Measurements from ENCODE around the gene RNF144B.
"Not testable (repeated sequence)": the region's sequence is repeated elsewhere in the genome, so short reads cannot be mapped to it uniquely, and the experiment has no call there.

The RNF144B gene

DNA sequence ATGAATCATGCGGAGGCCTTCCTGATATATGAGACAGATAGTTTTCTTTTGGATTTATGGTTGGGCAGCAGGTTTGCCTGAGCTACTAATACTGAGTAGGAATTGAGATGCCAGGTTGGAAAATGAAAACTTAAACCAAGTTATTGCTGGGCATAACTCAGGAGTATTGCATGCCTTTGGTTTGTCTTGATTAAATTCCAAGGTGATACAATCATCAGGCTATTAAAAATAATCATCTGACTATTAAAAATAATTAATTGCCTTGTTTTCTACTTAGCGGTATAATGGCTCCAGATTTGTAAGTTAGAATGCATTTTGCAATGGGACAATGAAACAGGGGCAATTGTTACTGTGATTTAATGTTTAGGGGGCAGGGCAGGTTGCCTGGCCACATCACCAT lies 15.5 kb upstream of the RNF144B start:
- DNase-seq (ENCODE audit: low read depth, low spot score) = no peak

GRCh38 chr6:18380158-18380836 lies 6.9 kb upstream of the RNF144B start:
- DNase-seq (ENCODE audit: low read depth, low spot score) = no peak

DNA sequence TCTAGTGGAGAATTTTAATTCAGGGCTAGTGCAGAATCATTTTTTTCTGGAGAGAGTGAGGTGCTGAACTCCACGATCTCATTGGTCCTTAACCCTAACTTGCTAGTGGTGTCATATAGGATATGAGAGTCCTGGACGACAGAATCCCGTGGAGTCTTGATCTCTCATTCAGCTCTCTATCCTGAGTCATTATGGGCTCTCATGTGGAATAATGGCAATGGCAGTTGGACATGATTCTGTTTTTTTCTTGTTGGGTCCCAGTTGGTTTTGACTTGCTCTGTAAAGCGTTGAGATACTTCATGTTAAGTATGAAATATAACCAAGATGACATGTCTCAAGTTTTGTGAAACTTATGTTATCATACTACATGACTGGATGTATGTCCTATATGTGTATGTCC lies 6.3 kb upstream of the RNF144B start:
- DNase-seq (ENCODE audit: low read depth, low spot score) = no peak

DNA sequence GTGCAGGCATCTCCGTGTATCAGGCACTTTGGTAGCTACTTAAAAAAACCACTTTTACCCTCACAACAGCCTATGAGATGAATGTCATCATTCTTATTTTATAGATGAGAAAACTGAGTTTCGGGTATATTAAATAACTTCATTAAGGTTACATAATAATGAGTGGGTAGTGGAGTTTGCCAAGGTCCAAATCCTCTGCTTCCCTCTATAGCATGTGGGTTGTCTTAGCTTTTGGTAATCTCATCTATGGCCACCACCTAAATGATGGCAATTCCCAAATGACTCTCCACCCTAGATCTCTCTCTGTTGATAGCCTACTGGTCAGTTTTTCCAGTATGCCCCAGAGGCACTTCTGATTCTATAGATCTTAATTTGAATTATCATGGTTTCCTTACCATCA lies 3.7 kb upstream of the RNF144B start:
- DNase-seq (ENCODE audit: low read depth, low spot score) = no peak

GRCh38 chr6:18384621-18385020 lies 2.5 kb upstream of the RNF144B start:
- no peak for DNase-seq (ENCODE audit: low read depth, low spot score)

GRCh38 chr6:18386298-18386976 lies 713 bp upstream of the RNF144B start:
- no peak for DNase-seq (ENCODE audit: low read depth, low spot score)

- no peak for DNase-seq (ENCODE audit: low read depth, low spot score)
These were observed 1.1 kb downstream of the RNF144B start for GRCh38 chr6:18388271-18388670.

DNA sequence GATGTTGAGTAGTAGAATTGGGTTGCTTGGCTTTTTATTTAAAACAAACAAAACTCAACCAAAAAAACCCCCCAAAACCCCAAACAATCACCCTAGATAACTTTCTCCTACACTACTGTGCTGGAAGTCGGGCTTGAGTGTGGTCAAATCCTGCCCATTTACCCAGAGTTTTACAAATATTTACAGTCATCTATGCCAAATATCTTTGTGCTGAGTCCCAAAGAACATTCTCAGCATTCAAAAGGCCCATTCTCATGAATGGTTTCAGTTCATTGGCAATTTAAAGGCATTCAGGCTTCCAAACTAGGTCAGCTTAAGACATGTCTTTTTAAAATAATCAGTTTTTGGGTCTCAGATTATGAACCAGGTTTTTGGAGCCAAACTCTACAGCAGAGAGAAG lies 1.8 kb downstream of the RNF144B start:
- DNase-seq (ENCODE audit: low read depth, low spot score) = no peak

DNA sequence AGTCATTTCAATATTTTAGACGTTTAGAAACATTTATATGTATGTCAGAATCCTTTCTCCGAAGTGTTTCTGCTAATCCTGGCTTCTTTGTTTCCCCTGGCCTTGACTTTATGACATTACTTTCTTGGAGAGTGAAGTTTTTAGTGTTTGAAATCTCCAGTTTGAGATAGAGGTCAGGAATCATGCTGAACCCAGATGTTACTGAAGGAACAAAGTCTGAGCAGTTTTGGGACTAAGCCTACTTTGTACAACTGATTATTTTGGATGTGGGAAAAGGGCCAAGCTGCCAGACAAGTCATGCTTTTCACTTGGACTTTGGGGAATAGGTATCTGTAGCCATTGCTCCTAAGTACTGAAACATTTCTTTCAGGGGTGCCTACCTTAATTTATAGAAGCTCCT lies 2.3 kb downstream of the RNF144B start:
- no peak for DNase-seq (ENCODE audit: low read depth, low spot score)

DNA sequence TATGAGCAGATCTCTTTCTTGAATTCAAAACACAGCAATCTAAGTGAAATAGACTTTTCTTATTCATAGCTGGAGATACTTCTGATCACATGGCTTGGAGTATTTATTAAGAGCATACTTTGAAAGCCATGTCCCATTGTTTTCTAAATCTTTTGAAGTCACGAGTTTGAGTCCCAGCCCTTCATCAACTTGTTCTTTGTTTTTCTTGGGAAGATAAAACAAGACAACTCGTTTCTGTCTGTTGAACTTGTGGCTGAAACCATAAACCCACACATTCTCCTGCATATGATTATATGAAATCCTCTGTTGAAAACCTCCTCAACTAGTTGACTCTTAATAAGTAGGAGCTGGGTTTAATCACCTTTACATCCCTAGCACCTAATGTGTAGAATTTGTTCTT lies 3.3 kb downstream of the RNF144B start:
- no peak for DNase-seq (ENCODE audit: low read depth, low spot score)

DNA sequence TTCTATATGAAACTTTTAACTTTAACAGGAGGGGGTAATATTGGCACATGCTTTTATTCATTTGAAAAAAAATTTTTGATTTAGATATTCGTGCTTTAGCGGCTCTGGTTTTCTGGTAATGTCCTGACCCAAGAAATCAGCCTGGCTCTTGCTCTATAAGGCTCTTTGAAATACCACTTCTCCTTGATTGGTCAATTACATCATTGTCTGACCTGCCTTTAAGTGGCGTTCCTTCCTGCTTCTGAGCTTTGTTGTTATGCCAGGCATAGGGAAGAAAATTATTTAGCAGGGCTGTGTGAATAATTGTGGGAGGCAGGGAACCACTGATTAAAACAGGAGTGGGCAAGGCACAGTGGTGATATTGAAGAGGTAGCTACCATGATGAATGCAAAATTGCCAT lies 3.9 kb downstream of the RNF144B start:
- DNase-seq (ENCODE audit: low read depth, low spot score) = no peak

DNA sequence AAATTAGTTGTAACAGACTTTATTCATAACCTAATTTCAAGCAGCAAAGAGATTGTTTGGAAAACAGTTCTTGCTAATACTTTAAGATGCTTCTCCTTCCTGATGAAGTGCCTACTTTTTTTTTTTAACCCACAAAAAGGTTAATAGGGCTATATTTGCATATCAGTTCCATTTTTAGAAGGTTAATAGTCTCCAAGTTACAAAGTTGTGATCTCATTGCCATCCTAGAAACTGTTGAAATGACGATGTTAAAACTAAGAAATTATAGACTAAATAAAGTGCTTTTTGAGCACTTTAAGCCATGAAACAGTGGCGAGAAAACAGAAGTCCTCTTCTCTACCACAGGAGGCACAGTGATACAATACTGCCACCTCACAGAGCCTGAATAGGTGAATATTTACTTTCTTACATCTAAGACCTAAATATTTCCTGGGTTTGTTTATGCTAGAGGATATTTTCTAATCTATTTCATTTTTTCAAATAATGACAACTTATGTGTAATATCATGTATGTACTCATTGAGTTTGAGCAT lies 5.3 kb downstream of the RNF144B start:
- no peak for DNase-seq (ENCODE audit: low read depth, low spot score)

DNA sequence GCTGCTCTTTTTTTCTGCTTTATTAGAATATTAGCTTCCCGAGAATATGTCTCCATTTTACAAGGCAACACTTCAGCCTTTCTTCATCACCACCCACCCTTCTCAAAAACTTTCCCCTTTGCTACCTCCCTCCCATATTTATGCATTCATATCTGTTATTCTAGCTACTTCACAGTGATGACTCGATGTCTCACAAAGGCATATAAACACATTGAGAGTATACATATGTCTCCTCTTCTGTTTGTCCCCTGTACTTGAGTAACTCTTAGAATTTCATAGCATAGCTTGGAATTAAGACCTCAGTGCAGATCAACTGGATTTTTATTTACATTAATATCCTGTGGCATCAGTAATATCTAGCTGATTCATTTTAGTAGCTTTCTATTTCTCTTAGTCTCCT lies 6.5 kb downstream of the RNF144B start:
- no peak for DNase-seq (ENCODE audit: low read depth, low spot score)

DNA sequence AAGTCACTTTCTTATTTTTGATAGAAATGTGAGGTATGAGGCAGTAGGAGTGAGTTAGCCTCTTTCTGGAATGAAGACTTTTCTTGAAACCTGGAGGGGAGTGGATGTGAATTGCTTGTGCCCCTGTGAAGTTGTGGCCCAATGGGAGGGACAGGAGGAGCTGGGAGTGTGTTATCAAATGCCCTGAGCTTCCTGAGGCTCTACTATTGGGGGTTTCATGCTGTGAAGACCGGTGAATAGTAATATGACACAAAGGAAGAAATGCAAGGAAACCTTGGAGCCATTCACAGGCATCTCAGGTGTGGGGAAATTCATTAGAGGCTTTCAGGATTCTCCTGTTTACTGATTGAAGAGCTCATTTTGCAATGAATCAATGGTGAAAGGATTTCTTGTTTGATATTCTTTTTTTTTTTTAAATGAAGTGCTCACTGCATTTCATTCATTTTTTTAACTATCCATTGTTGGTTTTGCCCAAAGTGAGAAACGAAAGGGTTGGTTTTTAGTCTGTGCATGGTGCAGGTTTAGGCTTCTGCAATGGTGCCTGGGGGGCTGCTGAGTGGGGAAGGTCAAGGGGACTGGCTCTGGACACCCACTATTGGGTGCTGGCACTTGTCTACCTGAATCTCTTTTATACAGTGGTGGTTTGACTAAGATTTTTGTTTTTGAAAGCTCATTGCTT lies 8.2 kb downstream of the RNF144B start:
- no peak for DNase-seq (ENCODE audit: low read depth, low spot score)

- no peak for DNase-seq (ENCODE audit: low read depth, low spot score)
These were observed 8.7 kb downstream of the RNF144B start for GRCh38 chr6:18395856-18396197.

DNA sequence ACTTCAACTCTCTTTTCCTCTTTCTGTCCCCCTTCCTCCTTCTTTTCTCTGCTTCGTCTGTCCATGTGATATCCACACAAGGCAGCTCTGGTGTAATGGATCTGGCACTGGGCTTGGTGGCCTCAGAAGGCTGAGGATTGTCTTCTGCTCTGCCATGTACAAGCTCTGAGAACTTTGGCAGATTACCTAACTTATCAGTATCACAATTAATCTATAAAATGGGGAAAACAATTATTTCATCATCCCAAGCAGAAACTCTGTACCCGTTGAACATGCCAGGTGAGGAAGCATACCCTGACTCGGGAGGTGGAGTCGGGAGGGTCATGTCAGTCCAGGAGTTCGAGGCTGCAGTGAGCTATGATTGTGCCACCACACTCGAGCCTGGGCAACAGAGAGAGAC lies 10.6 kb downstream of the RNF144B start:
- no peak for DNase-seq (ENCODE audit: low read depth, low spot score)

DNA sequence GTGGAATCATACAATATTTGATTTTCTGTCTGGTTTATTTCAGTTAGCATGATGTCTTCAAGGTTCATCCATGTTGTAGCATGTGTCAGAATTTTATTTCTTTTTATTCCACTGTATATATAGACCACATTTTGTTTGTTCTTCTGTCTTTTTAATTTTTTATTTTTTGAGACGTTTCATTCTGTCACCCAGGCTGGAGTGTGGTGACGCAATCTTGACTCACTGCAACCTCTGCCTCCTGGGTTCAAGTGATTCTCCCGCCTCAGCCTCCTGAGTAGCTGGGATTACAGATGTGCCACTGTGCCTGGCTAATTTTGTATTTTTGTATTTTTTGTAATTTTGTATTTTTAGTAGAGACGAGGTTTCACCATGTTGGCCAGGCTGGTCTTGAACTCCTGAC lies 11.1 kb downstream of the RNF144B start:
- DNase-seq (ENCODE audit: low read depth, low spot score) = not testable (repeated sequence)

- DNase-seq (ENCODE audit: low read depth, low spot score) = no peak
These were observed 13.8 kb downstream of the RNF144B start for GRCh38 chr6:18400831-18401446.

GRCh38 chr6:18404965-18405364 lies 17.8 kb downstream of the RNF144B start:
- not testable (repeated sequence) for DNase-seq (ENCODE audit: low read depth, low spot score)

DNA sequence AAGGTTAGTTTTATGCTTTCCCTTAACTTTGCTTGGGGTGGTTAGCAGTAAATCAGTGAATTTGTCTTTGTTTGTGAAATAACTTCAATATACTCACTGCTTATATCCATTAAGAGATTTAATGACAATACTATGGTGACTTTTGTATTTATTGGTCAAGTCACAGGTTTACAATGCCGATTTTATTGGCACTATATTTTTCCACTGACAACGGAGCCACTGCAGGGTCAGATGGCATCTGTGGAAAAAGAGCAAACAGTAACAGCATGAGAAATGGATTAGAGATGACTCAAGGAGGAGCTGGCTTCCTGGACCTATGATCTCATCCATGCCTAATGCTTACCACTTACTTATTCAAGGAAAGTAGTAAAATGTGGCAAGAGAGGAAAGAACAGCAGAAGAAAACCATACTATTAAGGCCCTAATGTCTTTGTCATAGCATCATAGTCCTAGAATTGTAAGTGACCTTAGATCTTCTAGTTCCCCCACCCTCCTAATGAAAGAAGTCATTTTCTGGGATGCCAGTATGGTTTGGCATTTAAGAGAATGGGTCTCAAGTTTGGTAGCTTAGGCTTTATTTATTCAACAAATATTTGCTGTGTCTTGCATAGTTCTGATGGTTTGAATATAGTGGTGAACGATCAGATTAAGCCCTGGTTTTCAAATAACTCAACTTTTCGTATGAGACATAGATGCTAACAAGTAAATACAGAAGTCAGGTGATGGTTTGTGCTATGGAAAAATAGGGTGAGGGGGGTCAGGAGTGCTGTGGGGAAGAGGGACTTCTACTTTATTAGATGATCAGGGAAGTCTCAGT lies 18.5 kb downstream of the RNF144B start:
- peak; percentile 54 for DNase-seq (ENCODE audit: low read depth, low spot score)

DNA sequence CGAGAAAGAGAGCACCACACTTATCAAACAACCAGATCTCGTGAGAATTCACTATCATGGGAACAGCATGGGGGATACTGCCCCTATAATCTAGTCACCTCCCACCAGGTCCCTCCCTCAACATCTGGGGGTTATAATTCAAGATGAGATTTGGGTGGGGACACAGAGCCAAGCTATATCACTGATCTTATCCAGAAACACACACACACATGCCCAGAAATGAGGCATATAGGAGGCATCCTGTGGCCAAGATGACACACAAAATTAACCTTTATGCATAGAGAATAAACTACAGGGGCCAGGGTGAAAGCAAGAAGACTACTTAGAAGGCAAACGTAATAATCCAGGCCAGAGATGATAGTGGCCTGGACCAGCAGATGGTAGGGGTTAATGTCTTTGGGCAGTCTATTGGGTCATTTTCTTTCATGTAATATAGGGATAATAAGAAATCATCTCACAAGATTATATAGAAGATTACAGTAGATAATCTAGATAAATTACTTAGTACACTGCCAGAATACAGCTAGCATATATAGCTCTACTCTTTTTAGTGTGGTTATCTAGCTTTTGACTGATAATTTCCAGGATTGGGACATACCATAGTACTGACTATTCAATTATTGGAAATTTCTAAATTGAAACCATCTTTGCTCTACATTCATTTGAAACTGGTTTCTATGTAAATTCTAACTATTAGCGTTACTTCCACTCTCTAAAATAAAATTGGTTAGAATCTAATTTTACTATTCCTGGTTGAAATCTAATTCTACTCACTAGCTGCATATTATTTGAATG lies 20.0 kb downstream of the RNF144B start:
- DNase-seq (ENCODE audit: low read depth, low spot score) = no peak

Data from smooth muscle cell of the brain vasculature (primary cell).